GM18861 (cell line): ENCODE results near the gene CFAP77.

Source experiments
- ATAC-seq: cut with Tn5 transposase; IDR thresholded peaks from one replicate; pipeline ENCODE4 v1.9.1; 2021; ENCODE audit not compliant: unreplicated experiment

CFAP77 gene

GRCh38 chr9:132486706-132487350 is 76.8 kb downstream of the CFAP77 start:
- ATAC-seq: no peak

GRCh38 chr9:132487351-132487791 is 77.4 kb downstream of the CFAP77 start:
- ATAC-seq: no peak

GRCh38 chr9:132487980-132488535 is 78.0 kb downstream of the CFAP77 start:
- ATAC-seq: no peak

- no peak for ATAC-seq
Measured at GRCh38 chr9:132488626-132489025, 78.6 kb downstream of the CFAP77 start.

DNA sequence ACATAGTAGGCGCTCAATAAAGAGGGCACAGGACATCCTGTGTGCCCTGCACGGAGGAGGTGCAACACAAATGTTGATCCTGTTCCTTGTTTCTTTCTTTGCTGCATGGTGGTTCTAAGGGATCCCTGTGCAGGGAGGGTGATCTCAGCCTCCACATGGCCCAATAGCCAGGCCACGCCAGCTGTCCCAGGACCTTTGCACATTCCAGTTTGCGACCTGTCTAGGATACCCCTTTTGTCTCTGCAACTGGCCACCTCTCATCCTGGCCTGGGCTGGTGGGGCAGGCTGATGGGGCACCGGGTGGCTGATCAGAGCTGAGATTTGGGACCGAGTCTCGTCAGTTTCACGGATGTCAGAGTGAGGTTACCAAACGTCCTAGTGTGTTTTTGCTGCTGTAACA is 79.5 kb downstream of the CFAP77 start:
- ATAC-seq: no peak

- ATAC-seq: no peak
Measured at GRCh38 chr9:132494857-132495256, 84.8 kb downstream of the CFAP77 start.

DNA sequence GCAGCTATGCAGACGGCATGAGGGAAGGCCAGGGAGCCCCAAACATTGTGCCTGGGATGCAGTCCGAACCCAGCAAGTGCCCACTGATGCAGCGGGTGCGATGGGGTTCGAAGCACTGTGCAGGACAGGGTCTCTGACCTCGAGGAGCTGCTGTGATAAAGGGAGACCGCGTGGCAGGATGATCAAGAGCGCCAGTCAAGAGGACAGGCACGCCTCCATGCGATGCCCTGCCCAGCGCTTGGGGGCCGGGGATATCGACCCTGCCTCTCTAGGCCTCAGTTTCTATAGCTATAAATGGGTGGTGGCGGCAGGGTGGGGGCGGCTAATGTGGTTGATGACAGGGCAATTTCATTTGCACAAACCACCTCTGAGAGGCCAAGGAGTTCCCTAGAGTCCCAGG is 87.7 kb downstream of the CFAP77 start:
- ATAC-seq: no peak

- no peak for ATAC-seq
Measured at GRCh38 chr9:132498531-132499210, 88.7 kb downstream of the CFAP77 start.

- no peak for ATAC-seq
Measured at GRCh38 chr9:132499251-132499650, 89.2 kb downstream of the CFAP77 start.

- ATAC-seq: no peak
Measured at GRCh38 chr9:132500193-132500592, 90.2 kb downstream of the CFAP77 start.

DNA sequence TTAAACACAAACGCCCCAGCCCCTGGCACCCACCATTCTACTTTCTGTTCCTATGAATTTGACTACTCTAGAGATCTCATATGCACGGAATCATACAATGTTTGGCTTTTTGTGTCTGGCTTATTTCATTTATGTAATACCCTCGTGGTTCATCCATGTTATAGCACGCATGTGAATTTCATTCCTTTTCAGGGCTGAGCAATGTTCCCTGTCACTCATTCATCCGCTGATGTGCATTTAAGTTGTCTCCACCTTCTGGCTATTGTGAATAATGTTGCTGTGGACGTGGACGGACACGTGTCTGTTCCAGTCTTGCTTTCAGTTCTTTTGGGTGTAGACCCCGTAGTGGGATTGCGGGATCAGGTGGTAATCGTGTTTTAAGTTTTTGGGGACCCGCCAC is 92.5 kb downstream of the CFAP77 start:
- ATAC-seq: no peak

DNA sequence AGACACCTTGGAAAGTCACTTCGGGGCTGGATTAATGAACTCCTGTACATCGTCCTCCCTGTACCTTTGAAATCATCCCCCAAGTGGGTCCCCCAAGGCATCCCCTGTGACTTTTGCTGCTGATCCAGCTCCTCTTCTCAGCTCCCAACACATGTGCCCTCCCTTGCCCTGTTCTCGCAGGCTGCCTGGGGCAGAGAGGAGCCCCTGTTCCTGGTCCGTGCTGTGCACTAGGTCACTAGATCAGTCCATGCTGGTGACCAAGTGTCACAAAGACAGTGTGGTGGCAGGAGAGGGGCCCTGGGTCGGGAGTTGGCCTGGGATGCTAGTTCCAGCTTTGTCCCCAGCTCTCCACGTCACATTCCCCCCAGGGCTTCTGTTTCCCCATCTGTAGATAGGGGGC is 93.1 kb downstream of the CFAP77 start:
- no peak for ATAC-seq

DNA sequence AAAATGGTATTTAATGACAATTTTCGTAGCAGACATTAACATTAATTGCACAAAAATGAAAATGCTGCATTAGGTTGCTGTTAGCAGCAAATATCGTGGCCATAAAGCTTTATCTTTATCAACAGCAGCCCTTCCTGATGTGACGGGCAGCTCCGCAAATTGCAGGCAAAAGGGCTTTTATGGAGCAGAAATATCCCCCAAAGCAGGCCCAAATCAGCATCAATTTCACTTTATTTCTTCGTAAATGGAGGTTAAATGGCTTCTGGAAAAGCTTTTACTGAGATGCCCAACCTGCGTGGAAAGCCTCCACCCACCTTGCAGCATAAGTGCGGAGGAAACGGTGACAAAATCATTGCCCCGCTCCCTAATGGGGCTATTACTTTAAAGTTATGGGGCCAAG is 94.5 kb downstream of the CFAP77 start:
- no peak for ATAC-seq

- no peak for ATAC-seq
Measured at GRCh38 chr9:132505991-132506655, 96.1 kb downstream of the CFAP77 start.

DNA sequence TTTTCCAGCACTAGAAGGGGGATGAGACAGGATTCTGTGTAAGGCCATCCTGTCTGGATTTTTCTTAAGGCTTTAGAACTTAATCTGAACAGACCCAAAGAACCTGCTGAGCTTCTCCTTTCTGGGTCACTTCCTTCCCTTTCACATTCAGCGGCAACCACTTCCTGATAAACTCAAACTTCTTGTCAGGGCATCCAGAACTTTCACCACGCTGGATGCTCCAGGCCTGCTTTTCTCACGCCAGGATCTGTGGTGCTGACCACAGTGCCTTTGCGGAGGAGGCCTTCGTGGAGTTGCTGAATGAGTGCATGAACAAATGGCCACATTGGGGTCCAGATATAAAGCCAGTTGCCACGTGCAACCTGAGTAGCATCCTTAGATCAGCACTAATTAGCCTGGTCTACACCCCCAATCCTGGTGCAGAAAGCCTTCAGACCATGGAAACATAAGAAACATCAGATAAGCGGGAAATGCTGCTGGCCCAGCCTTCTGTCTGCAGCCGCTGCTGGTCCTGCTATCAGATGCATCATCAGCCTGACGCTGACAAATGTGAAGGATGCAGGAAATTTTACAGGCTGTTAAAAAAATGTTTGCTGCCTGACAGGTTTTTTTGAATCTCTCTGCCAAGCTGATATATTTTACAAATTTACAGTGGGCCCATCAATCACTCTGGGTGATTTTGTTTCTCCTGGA is 97.1 kb downstream of the CFAP77 start:
- no peak for ATAC-seq

DNA sequence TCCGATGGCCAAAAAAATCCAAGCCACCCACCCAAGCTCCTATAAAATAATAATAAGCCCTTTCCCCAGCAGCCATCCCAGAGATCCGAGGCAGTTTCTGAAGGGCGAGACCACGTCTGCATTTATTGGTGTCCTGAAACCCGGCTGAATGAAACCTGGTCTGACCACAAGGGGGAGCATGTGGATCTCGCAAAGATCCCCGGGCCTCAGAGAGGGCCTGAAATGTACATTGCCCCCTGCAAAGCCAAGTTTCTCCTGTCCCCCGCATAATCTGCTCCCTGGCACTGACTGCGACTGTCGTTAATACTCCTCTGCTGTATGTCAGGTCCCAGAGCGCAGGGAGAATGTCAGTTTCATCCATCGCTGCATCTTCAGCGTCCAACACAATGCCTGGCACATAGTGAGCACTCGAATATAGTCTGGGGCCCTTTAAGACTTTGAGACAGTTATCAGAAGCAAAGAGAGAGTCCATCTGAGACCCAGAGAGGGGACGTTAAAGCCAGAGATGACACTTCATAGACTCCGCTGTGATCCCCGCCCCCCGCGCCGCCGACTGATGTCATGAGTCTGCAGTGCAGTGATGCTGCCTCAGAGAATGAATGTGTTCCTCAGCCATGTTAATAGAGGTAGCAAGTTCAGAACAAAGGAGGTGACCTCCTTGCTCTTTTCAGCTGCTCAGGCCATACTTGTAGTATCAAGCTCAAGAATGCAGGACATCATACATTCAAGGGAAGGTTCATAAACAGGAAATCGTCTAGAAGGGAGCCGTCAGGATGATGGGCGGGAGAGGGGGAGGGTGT is 97.9 kb downstream of the CFAP77 start:
- no peak for ATAC-seq

DNA sequence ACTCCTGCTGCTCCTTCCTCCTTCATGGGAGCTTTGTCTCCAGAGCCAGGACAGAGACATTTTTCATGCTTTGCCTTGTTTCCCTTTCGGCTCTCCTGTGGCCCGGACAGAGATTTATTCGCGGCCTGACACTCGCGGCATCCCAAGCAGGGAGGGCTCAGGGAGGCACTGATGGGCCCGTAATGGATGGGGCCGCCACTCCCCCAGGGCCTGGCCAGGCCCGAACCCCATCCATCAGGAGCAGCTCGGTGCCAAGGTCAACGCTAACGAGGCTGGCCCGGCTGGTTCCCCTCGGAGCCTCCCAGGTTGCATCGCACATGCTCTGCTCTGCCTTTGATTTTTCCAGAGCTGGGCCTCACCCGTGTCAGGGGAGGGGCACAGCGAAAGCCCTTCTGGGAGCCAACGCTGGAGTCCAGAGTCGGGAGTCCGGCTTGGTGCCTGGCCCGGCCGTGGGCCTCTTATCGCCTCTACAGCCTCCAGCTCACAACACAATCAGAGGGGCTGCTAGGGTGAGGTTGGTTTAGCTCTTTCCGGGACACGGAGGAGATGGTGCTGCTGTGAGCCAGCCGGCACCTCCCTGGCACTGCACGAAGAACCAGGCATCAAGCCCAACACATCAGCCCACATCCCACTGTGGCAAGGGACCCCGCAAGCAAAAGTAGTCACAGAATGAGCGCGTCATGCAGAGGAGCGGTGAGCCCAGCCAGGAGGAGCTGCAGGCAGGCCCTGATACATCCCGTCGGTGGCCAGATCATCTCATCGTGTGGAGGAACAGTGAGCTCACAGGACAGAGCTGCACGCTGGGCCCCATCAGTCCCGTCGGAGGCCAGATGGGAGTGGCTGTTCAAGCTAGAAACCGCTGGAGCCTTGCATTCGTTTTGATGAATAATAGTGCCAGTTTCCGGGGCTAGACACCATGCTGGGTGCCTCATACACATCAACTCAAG is 100.2 kb downstream of the CFAP77 start:
- no peak for ATAC-seq

DNA sequence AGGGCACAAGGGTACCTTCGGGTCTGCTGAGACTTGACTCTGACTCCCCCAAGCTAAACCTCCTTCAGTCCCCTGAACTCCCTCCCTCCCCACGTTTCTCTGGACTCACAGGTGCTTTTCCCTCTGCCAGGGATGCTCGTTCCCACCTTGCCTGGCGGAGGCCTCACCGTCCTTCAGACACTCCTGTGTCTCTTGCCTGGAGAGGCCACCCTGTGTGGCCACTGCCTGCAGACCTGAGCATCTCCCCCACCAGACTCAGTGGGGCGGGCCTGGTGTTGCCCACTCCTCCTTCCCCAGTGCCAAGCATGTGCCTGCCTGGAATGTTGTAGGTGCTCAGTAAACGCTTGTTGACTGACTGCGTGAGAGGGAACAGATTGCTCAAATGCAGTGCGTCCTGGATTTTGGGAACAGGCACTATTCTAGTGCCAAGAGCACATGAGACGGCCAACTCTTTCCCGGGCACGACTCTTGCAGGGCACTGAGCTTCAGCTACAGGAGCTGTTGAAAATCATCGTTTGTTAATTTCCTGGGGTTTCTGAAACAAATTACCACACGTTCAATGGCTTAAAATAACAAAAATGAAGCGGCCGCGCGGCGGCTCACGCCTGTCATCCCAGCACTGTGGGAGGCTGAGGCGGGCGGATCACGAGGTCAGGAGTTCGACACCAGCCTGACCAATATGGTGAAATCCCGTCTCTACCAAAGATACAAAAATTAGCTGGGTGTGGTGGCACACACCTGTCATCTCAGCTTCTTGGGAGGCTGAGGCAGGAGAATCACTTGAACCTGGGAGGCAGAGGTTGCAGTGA is 101.4 kb downstream of the CFAP77 start:
- ATAC-seq: no peak

DNA sequence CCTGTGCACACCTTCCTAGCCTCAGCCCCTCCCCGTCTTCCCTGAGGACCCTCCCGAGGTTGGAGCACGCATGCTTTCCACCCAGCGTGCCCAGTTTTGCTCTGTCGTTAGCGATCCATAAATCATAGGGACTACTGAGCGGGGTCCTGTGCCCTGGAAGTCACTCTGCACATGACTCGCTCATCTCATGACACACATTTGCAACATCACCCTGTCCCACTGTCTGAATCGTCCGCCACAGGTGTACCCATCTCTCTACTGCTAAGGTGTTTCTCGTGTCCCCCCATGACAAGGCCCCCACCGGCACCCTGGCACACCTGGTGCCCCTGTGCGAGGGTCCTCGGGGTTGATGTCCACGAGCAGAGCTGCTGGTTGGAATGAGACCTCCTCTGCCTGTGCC is 103.4 kb downstream of the CFAP77 start:
- no peak for ATAC-seq
